22Rv1 (cell line): ENCODE measurements around the gene COMMD1.

Source experiments
- CTCF ChIP-seq: fragments of 450-650 bp; IDR thresholded peaks from 2 replicates; pipeline ENCODE4 v1.5.1; 2017; ENCODE audit warnings: mild to moderate bottlenecking
- ZFX ChIP-seq: fragments of 450-650 bp; IDR thresholded peaks from 2 replicates; pipeline ENCODE4 v1.6.1; 2017; ENCODE audit warnings: antibody characterized with exemption, borderline replicate concordance

GRCh38 chr2:62118160-62118559 lies 212.7 kb downstream of the COMMD1 start:
- TF ChIP-seq CTCF (no peak), ZFX (no peak)
